ENCODE measurements around the gene RGR. TPM values are rescaled to one million over a fixed set of nuclear protein-coding genes. Genes with fewer than 3 reads are reported as not detected.

Gene RGR
- total RNA-seq, 4 donors from 2014 or later: 1.1 to 2.6 TPM; not detected in 2

- 70 to 87% methylated on average over 6 of the region's 52 CpGs for WGBS, 2 donors (ENCODE audit: low coverage in 1 of 2)
- Histone ChIP-seq H3K36me3 (no peaks in the 10 kb centered on the region), H3K27me3 (peaks cover 42% of the 10 kb centered on the region), H3K4me3 (no peak overlapping the region), H3K4me1 (no peaks in the 10 kb centered on the region), H3K9me3 (no peaks in the 10 kb centered on the region), H3K27ac (no peak overlapping the region)
- TF ChIP-seq EP300 (IDR thresholded peaks at IDR 0.05) (no peak), POLR2A (IDR thresholded peaks at IDR 0.05) (no peak), POLR2AphosphoS5 (IDR thresholded peaks at IDR 0.05) (no peak)
- TF ChIP-seq, protein P1, sequence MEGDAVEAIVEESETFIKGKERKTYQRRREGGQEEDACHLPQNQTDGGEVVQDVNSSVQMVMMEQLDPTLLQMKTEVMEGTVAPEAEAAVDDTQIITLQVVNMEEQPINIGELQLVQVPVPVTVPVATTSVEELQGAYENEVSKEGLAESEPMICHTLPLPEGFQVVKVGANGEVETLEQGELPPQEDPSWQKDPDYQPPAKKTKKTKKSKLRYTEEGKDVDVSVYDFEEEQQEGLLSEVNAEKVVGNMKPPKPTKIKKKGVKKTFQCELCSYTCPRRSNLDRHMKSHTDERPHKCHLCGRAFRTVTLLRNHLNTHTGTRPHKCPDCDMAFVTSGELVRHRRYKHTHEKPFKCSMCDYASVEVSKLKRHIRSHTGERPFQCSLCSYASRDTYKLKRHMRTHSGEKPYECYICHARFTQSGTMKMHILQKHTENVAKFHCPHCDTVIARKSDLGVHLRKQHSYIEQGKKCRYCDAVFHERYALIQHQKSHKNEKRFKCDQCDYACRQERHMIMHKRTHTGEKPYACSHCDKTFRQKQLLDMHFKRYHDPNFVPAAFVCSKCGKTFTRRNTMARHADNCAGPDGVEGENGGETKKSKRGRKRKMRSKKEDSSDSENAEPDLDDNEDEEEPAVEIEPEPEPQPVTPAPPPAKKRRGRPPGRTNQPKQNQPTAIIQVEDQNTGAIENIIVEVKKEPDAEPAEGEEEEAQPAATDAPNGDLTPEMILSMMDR (IDR thresholded peaks at IDR 0.05): no peak
- no peak for ATAC-seq
Observed at GRCh38 chr10:84237199-84238051, 7.4 kb upstream of the RGR start.

DNA sequence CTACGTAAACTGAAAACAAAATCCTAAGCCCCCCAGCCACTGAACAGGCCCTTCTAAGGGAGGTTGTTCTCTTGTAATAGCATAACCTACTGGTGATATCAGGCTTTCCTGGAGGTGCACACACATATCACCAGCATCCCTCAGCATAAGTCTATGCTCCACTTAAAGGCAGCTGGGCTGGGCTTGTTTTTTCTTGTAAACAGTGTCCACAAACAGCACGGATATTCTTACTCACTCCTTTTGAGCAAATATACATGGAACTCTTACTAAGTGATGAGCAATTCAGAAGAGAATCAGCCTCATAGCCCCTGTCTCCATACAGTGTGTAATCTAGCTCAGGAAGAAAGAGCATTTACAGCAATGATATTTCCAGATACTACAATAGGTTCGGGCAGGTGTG, 5.9 kb upstream of the RGR start:
- Histone ChIP-seq H3K4me3 (no peak overlapping the region), H3K9me3 (no peaks in the 10 kb centered on the region), H3K27me3 (peaks cover 34% of the 10 kb centered on the region), H3K27ac (no peak overlapping the region), H3K4me1 (peaks cover 0 to 4% (median 0%) of the 10 kb centered on the region in 3 donors), H3K36me3 (no peaks in the 10 kb centered on the region)
- TF ChIP-seq, protein P1 (IDR thresholded peaks at IDR 0.05): no peak
- no peak for TF ChIP-seq POLR2AphosphoS5 (IDR thresholded peaks at IDR 0.05)
- TF ChIP-seq POLR2A (IDR thresholded peaks at IDR 0.05): no peak
- no peak for TF ChIP-seq EP300 (IDR thresholded peaks at IDR 0.05)
- ATAC-seq: no peak
- WGBS, 2 donors (ENCODE audit: low coverage in 1 of 2): 60 to 75% methylated on average over 1 to 3 of the region's 3 CpGs

- Histone ChIP-seq H3K9me3 (no peaks in the 10 kb centered on the region), H3K27me3 (peaks cover 22% of the 10 kb centered on the region), H3K36me3 (no peaks in the 10 kb centered on the region), H3K4me1 (peaks cover 0 to 9% (median 0%) of the 10 kb centered on the region in 3 donors), H3K4me3 (no peak within 1 kb of the TSS), H3K27ac (no peak within 1 kb of the TSS)
- WGBS, 2 donors (ENCODE audit: low coverage in 1 of 2): 60% methylated on average over 1 of the region's 13 CpGs; no CpG with 5 or more reads in 1 of the 2 donors
- TF ChIP-seq EP300 (IDR thresholded peaks at IDR 0.05) (no peak), POLR2A (IDR thresholded peaks at IDR 0.05) (no peak), POLR2AphosphoS5 (IDR thresholded peaks at IDR 0.05) (no peak)
- TF ChIP-seq, protein P1 (IDR thresholded peaks at IDR 0.05): no peak
- no peak for ATAC-seq
Observed at GRCh38 chr10:84241185-84241790, 3.6 kb upstream of the RGR start, which contains the start of gene LRIT1. Gene LRIT1, minus strand, starts transcription at chr10:84241546. Its CDS starts 107 bp downstream, at chr10:84241439.

DNA sequence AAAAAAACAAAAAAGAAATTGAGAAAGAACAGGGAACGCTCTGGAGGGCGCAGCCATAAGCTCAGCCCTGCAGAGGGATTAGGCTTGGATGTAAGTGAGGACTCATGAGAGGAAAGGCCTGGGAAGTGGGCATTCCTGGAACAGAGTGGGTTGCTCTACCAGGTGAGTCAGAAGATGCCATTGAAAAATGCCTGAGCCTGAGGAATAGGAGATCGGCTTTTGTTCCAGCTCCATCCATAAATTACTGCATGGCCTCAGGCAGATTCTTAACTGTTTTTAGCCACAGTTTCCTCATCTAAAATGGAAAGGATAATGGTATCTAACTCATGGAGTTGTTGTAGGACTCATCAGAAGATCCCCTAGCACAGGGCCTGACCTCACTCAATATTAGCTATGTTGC, 1.1 kb upstream of the RGR start:
- ATAC-seq: no peak
- peak overlapping the region in 1 of 4 donors; percentile 5 for H3K27ac ChIP-seq
- TF ChIP-seq, protein P1 (IDR thresholded peaks at IDR 0.05): no peak
- TF ChIP-seq POLR2AphosphoS5 (IDR thresholded peaks at IDR 0.05) (no peak), POLR2A (IDR thresholded peaks at IDR 0.05) (no peak), EP300 (IDR thresholded peaks at IDR 0.05) (no peak)
- peaks cover 0 to 9% (median 0%) of the 10 kb centered on the region in 3 donors for H3K4me1 ChIP-seq
- H3K9me3 ChIP-seq: no peaks in the 10 kb centered on the region
- 88 to 89% methylated on average over 3 of the region's 3 CpGs for WGBS, 2 donors (ENCODE audit: low coverage in 1 of 2)
- H3K4me3 ChIP-seq: no peak overlapping the region
- peaks cover under 1% of the 10 kb centered on the region for H3K27me3 ChIP-seq
- H3K36me3 ChIP-seq: no peaks in the 10 kb centered on the region

Measured in gastroesophageal sphincter (tissue), 4 donors.